NT2/D1 (cell line): ENCODE results near the gene EXD3.

Experiments used
- YY1 ChIP-seq: IDR thresholded peaks from 2 replicates; pipeline ENCODE4 v1.6.1; 2011; ENCODE audit not compliant: insufficient read length, insufficient read depth
- ZNF274 ChIP-seq: IDR thresholded peaks from 2 replicates; pipeline ENCODE4 v1.6.1; 2011; ENCODE audit warnings: mild to moderate bottlenecking, low read depth, low read length

- TF ChIP-seq YY1 = no peak
- TF ChIP-seq ZNF274 = no peak
Measured at GRCh38 chr9:137391411-137391754, 31.6 kb downstream of the EXD3 start.
